GM12878 (cell line): ENCODE results near the gene FAM193B. TPM values are rescaled to one million over a fixed set of nuclear protein-coding genes. Genes with fewer than 3 reads are reported as not detected.

Experiments
- BHLHE40 ChIP-seq, 2 experiments: fragments of 450-650 bp in 1 of 2; IDR thresholded peaks; 2 replicates each; pipeline ENCODE4 v1.6.1; 2011 to 2017; ENCODE audit warnings: low read depth in 2 of 2, borderline replicate concordance in 1 of 2, improper control_type of control experiment in 1 of 2, low read length in 1 of 2, mild to moderate bottlenecking in 1 of 2
- BMI1 ChIP-seq: fragments of 450-650 bp; IDR thresholded peaks from 2 replicates; pipeline ENCODE4 v1.6.1; 2016; ENCODE audit warnings: mild to moderate bottlenecking, moderate library complexity, borderline replicate concordance
- EZH2 ChIP-seq: IDR thresholded peaks from 2 replicates; pipeline ENCODE4 v1.6.1; 2012; ENCODE audit warnings: low read depth, mild to moderate bottlenecking, control low read depth, inconsistent platforms, low read length, borderline replicate concordance; ENCODE audit not compliant: control insufficient read depth
- MXI1 ChIP-seq: fragments of 150-350 bp; IDR thresholded peaks from 2 replicates; pipeline ENCODE4 v1.6.1; 2011; ENCODE audit warnings: low read depth, mild to moderate bottlenecking, inconsistent platforms, low read length, improper control_type of control experiment
- NFXL1 ChIP-seq: fragments of 450-650 bp; IDR thresholded peaks from 2 replicates; pipeline ENCODE4 v1.6.1; 2017; ENCODE audit warnings: antibody characterized with exemption, mild to moderate bottlenecking, borderline replicate concordance
- RAD51 ChIP-seq: fragments of 450-650 bp; IDR thresholded peaks from 2 replicates; pipeline ENCODE4 v1.6.1; 2016; ENCODE audit warnings: moderate library complexity, mild to moderate bottlenecking, inconsistent platforms
- REST ChIP-seq: IDR thresholded peaks from 2 replicates; pipeline ENCODE4 v1.6.1; 2012; ENCODE audit warnings: mild to moderate bottlenecking, low read depth, low read length
- SIN3A ChIP-seq: IDR thresholded peaks from 2 replicates; pipeline ENCODE4 v1.6.1; 2012; ENCODE audit warnings: low read depth, low read length, improper control_type of control experiment
- SMAD1 ChIP-seq: fragments of 450-650 bp; IDR thresholded peaks from 2 replicates; pipeline ENCODE4 v1.6.1; 2018; ENCODE audit warnings: mild to moderate bottlenecking, low read depth; ENCODE audit not compliant: partially characterized antibody
- SMC3 ChIP-seq: IDR thresholded peaks from 2 replicates; pipeline ENCODE4 v1.6.1; 2011; ENCODE audit warnings: low read length, improper control_type of control experiment, borderline replicate concordance
- USF1 ChIP-seq: IDR thresholded peaks from 2 replicates; pipeline ENCODE4 v1.6.1; 2011; ENCODE audit warnings: borderline replicate concordance, low read depth, mild to moderate bottlenecking, moderate library complexity, mixed read lengths, low read length; ENCODE audit not compliant: insufficient read depth; ENCODE audit errors: extremely low read length
- USF2 ChIP-seq: IDR thresholded peaks from 2 replicates; pipeline ENCODE4 v1.6.1; 2011; ENCODE audit warnings: low read depth, low read length, improper control_type of control experiment, borderline replicate concordance
- polyA plus RNA-seq, 11 experiments: library from polyadenylated mRNA; depleted of rRNA in 4 of 11; unstranded in 6 of 11; stranded (reverse) in 5 of 11; fragments of >200 nt; fragmentation: Nextera tagmentation in 4 of 11; fragmentation: Illumina TruSeq in 1 of 11; extraction: Ambion mirVana in 4 of 11; extraction: Trizol in 1 of 11; gene quantifications; 1 replicate in 1 of 11; 2 replicates in 10 of 11; pipeline versions ENCODE4 v1.2.1 to v1.2.3, GENCODE V29; 2011 to 2016; ENCODE audit warnings: inconsistent platforms in 2 of 11, missing spikeins in 2 of 11, low read depth in 1 of 11
- total RNA-seq, 4 experiments: library from RNA; depleted of rRNA in 3 of 4; stranded (reverse); fragments of >200 nt in 3 of 4; fragmentation: Illumina TruSeq in 1 of 4; extraction: Trizol in 1 of 4; gene quantifications; 2 replicates each; pipeline versions ENCODE4 v1.2.1 to v1.2.3, GENCODE V29; 2013 to 2021

Gene FAM193B
- total and polyA plus RNA-seq, 10 of the 15 experiments (the other 5 are each of a cell fraction or from before 2014, with no cell fraction given), result 3.3 to 47.0 (median 25.1) TPM

- TF ChIP-seq REST, result no peak
- no peak for TF ChIP-seq MXI1
- TF ChIP-seq EZH2, result no peak
- TF ChIP-seq NFXL1, result no peak
- no peak for TF ChIP-seq BMI1
- TF ChIP-seq RAD51, result no peak
- no peak for TF ChIP-seq BHLHE40 (IDR thresholded peaks at IDR 0.05; ENCODE audit: borderline replicate concordance in 1 of 2, low read depth in 2 of 2, low read length in 1 of 2)
- TF ChIP-seq SMAD1, result no peak
- TF ChIP-seq SIN3A, result no peak
- TF ChIP-seq SMC3, result no peak
- no peak for TF ChIP-seq USF2
- TF ChIP-seq USF1, result no peak
Measured at GRCh38 chr5:177588413-177588909, 34.1 kb upstream of the FAM193B start (continued).
